HL-60 (cell line): ENCODE data around the gene PROSER2.

Source experiments
- CTCF ChIP-seq: IDR thresholded peaks from one replicate; pipeline ENCODE4 v1.5.1; 2011; ENCODE audit warnings: low read length, control low read depth, inconsistent platforms; ENCODE audit not compliant: insufficient read depth
- GABPA ChIP-seq: IDR thresholded peaks from 2 replicates; pipeline ENCODE4 v1.6.1; 2012; ENCODE audit warnings: low read depth
- POLR2AphosphoS5 ChIP-seq: IDR thresholded peaks from 2 replicates; pipeline ENCODE4 v1.6.1; 2012; ENCODE audit warnings: low read depth
- REST ChIP-seq: IDR thresholded peaks from 2 replicates; pipeline ENCODE4 v1.6.1; 2012; ENCODE audit warnings: low read depth; ENCODE audit not compliant: insufficient replicate concordance
- SPI1 ChIP-seq: IDR thresholded peaks from 2 replicates; pipeline ENCODE4 v1.6.1; 2012; ENCODE audit warnings: low read depth, mild to moderate bottlenecking, borderline replicate concordance

- no peak for TF ChIP-seq CTCF
- no peak for TF ChIP-seq REST
- TF ChIP-seq SPI1: no peak
- no peak for TF ChIP-seq POLR2AphosphoS5
- no peak for TF ChIP-seq GABPA
Observed at GRCh38 chr10:11776080-11776479, 47.1 kb upstream of the PROSER2 start.
